Natural killer cell (primary cell): ENCODE data around the gene TRIB2. TPM values are rescaled to one million over a fixed set of nuclear protein-coding genes. Genes with fewer than 3 reads are reported as not detected.

Experiments
- ATAC-seq, 3 donors: fragments of 150-1000 bp in 2 of 3; fragments of 200-7000 bp in 1 of 3; cut with Tn5 transposase; 1 replicate in 1 of 3; 2 replicates in 2 of 3; pipeline ENCODE4 v1.10.0; 2021; ENCODE audit warnings: mild to moderate bottlenecking in 2 of 3, moderate library complexity in 2 of 3
- DNase-seq, 2 donors: peaks; one replicate each; pipeline versions ENCODE4 v3.0.0 to v3.0.0-alpha.2; 2013 to 2021; ENCODE audit warnings: mixed read lengths in 1 of 2
- H3K27ac ChIP-seq: one replicate; pipeline ENCODE4 v1.5.1; 2013; ENCODE audit warnings: mild to moderate bottlenecking, low read length
- H3K27me3 ChIP-seq: one replicate; pipeline ENCODE4 v1.6.1; 2013; ENCODE audit warnings: low read length; ENCODE audit not compliant: control insufficient read depth, insufficient read depth
- H3K36me3 ChIP-seq: one replicate; pipeline ENCODE4 v1.6.1; 2013; ENCODE audit warnings: low read length; ENCODE audit not compliant: control insufficient read depth, insufficient read depth
- H3K4me1 ChIP-seq: one replicate; pipeline ENCODE4 v1.6.1; 2013; ENCODE audit warnings: low read length; ENCODE audit not compliant: control insufficient read depth, insufficient read depth
- H3K4me3 ChIP-seq: one replicate; pipeline ENCODE4 v1.5.1; 2013; ENCODE audit warnings: low read length
- H3K9me3 ChIP-seq: one replicate; pipeline ENCODE4 v1.6.1; 2013; ENCODE audit warnings: low read length; ENCODE audit not compliant: control insufficient read depth, insufficient read depth
- H3K27ac Mint-ChIP-seq, 2 donors: one replicate each; pipeline ENCODE4 v1.8.0; 2022; ENCODE audit warnings: mild to moderate bottlenecking in 2 of 2, mixed read lengths in 2 of 2, moderate library complexity in 1 of 2
- H3K27me3 Mint-ChIP-seq, 2 donors: one replicate each; pipeline ENCODE4 v1.8.0; 2022; ENCODE audit warnings: low read depth in 2 of 2, mixed read lengths in 2 of 2
- H3K36me3 Mint-ChIP-seq: one replicate; pipeline ENCODE4 v1.8.0; 2022; ENCODE audit warnings: mixed read lengths
- H3K4me1 Mint-ChIP-seq, 2 donors: one replicate each; pipeline ENCODE4 v1.8.0; 2022; ENCODE audit warnings: mixed read lengths in 2 of 2
- H3K4me3 Mint-ChIP-seq: one replicate; pipeline ENCODE4 v1.8.0; 2022; ENCODE audit warnings: mild to moderate bottlenecking, moderate library complexity, mixed read lengths
- H3K9me3 Mint-ChIP-seq, 2 donors: one replicate each; pipeline ENCODE4 v1.8.0; 2022; ENCODE audit warnings: mixed read lengths in 2 of 2
- WGBS: methylation state at CpG from one replicate; pipeline ENCODE4 v1.1.7; 2013; ENCODE audit warnings: missing lambda C conversion rate; ENCODE audit not compliant: insufficient coverage; 5-methylcytosine and 5-hydroxymethylcytosine counted together
- intact Hi-C: fragments of 100-400 bp; cut with micrococcal nuclease; formaldehyde crosslinking; loops from one replicate; pipeline ENCODE4 v1.14.2; 2022
- total RNA-seq, 4 donors: library from RNA; stranded (reverse); fragments of 120-200 nt in 1 of 4; gene quantifications; one replicate each; pipeline versions ENCODE4 v1.2.3 to v1.2.4, GENCODE V29; 2013 to 2022
- TF ChIP-seq, protein P1 (sequence below): fragments of 200-600 bp; IDR thresholded peaks from one replicate; pipeline ENCODE4 v1.8.0; 2022; ENCODE audit warnings: antibody characterized with exemption

Gene TRIB2
- total RNA-seq, 3 donors from 2014 or later (not counting 1 experiment from before 2014, with no cell fraction given): 68.1 to 87.4 (median 84.5) TPM

GRCh38 chr2:12750166-12750905 is 33.6 kb downstream of the TRIB2 start:
- H3K9me3 ChIP-seq: no peaks in the 10 kb centered on the region
- H3K4me3 ChIP-seq: no peak overlapping the region
- Mint-ChIP-seq H3K4me1 (no peaks in the 10 kb centered on the region), H3K9me3 (no peaks in the 10 kb centered on the region), H3K4me3 (no peak overlapping the region), H3K27me3 (peaks cover 0 to 3% of the 10 kb centered on the region in 2 donors), H3K36me3 (no peaks in the 10 kb centered on the region), H3K27ac (no peak overlapping the region)
- no peak overlapping the region for H3K27ac ChIP-seq
- DNase-seq (no peak), ATAC-seq (no peak)
- intact Hi-C loops: no loop called here
- H3K36me3 ChIP-seq: no peaks in the 10 kb centered on the region
- H3K4me1 ChIP-seq: no peaks in the 10 kb centered on the region
- TF ChIP-seq, protein P1, sequence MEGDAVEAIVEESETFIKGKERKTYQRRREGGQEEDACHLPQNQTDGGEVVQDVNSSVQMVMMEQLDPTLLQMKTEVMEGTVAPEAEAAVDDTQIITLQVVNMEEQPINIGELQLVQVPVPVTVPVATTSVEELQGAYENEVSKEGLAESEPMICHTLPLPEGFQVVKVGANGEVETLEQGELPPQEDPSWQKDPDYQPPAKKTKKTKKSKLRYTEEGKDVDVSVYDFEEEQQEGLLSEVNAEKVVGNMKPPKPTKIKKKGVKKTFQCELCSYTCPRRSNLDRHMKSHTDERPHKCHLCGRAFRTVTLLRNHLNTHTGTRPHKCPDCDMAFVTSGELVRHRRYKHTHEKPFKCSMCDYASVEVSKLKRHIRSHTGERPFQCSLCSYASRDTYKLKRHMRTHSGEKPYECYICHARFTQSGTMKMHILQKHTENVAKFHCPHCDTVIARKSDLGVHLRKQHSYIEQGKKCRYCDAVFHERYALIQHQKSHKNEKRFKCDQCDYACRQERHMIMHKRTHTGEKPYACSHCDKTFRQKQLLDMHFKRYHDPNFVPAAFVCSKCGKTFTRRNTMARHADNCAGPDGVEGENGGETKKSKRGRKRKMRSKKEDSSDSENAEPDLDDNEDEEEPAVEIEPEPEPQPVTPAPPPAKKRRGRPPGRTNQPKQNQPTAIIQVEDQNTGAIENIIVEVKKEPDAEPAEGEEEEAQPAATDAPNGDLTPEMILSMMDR: no peak
- H3K27me3 ChIP-seq: no peaks in the 10 kb centered on the region
- WGBS: 90% methylated on average over 6 of the region's 7 CpGs

GRCh38 chr2:12754643-12755042 is 37.9 kb downstream of the TRIB2 start:
- intact Hi-C loops: no loop called here
- Mint-ChIP-seq H3K9me3 (no peaks in the 10 kb centered on the region), H3K27ac (no peak overlapping the region), H3K4me3 (no peak overlapping the region), H3K36me3 (no peaks in the 10 kb centered on the region), H3K27me3 (peaks cover 0 to 10% of the 10 kb centered on the region in 2 donors), H3K4me1 (no peaks in the 10 kb centered on the region)
- no peaks in the 10 kb centered on the region for H3K9me3 ChIP-seq
- no peaks in the 10 kb centered on the region for H3K27me3 ChIP-seq
- no peak overlapping the region for H3K27ac ChIP-seq
- H3K4me1 ChIP-seq: no peaks in the 10 kb centered on the region
- DNase-seq (no peak), ATAC-seq (no peak)
- no peaks in the 10 kb centered on the region for H3K36me3 ChIP-seq
- 86% methylated on average over 4 of the region's 5 CpGs for WGBS
- TF ChIP-seq, protein P1: no peak
- no peak overlapping the region for H3K4me3 ChIP-seq

DNA sequence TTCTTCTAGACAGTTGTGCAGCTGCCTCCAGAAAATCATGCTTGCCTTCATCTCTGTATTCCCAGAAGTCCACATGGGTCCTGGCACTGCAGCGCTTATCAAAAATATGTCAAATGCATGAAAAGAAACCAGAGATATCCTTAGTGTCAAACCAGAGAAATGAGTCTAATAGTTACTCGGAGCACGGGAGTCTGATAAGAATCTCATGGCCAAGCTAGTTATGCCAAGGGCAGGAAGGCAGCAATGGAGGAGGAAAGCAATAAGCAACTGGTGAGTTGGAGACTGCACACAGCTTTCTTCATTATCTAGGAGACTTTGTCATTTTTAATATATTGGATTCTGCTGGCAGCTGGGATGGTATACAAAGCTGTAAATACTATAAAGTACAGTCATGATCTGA is 38.6 kb downstream of the TRIB2 start:
- no peaks in the 10 kb centered on the region for H3K9me3 Mint-ChIP-seq
- intact Hi-C loops: no loop called here
- Histone ChIP-seq H3K9me3 (no peaks in the 10 kb centered on the region), H3K36me3 (no peaks in the 10 kb centered on the region), H3K4me1 (no peaks in the 10 kb centered on the region), H3K27me3 (no peaks in the 10 kb centered on the region), H3K4me3 (no peak overlapping the region), H3K27ac (no peak overlapping the region)
- ATAC-seq: no peak
- H3K27ac Mint-ChIP-seq: no peak overlapping the region
- no peak for DNase-seq
- H3K27me3 Mint-ChIP-seq: peaks cover 3 to 10% of the 10 kb centered on the region in 2 donors
- TF ChIP-seq, protein P1: no peak
- WGBS: 64% methylated on average over 3 of the region's 3 CpGs
- H3K36me3 Mint-ChIP-seq: no peaks in the 10 kb centered on the region
- no peaks in the 10 kb centered on the region for H3K4me1 Mint-ChIP-seq
- no peak overlapping the region for H3K4me3 Mint-ChIP-seq

- Histone ChIP-seq H3K27ac (no peak overlapping the region), H3K9me3 (no peaks in the 10 kb centered on the region), H3K27me3 (no peaks in the 10 kb centered on the region), H3K4me3 (no peak overlapping the region), H3K4me1 (no peaks in the 10 kb centered on the region), H3K36me3 (no peaks in the 10 kb centered on the region)
- Mint-ChIP-seq H3K27ac (no peak overlapping the region), H3K9me3 (no peaks in the 10 kb centered on the region), H3K36me3 (no peaks in the 10 kb centered on the region), H3K4me1 (no peaks in the 10 kb centered on the region), H3K4me3 (no peak overlapping the region), H3K27me3 (peaks cover 11 to 17% of the 10 kb centered on the region in 2 donors)
- TF ChIP-seq, protein P1: no peak
- intact Hi-C loops: no loop called here
- ATAC-seq: no peak
- WGBS: 91% methylated on average over 4 of the region's 4 CpGs
- DNase-seq: no peak
These were observed 42.5 kb downstream of the TRIB2 start for GRCh38 chr2:12759248-12759647.
